ENCODE measurements around the gene PML.

The PML gene

GRCh38 chr15:73982222-73982962, 12.1 kb upstream of the PML start:
- H3K4me3 ChIP-seq (ENCODE audit: low read length): peak overlapping the region; percentile 6
- no peaks in the 10 kb centered on the region for H3K27me3 ChIP-seq (ENCODE audit: control insufficient read depth, insufficient read depth, low read length)
- H3K4me1 ChIP-seq (ENCODE audit: control insufficient read depth, insufficient read depth, low read length): peaks cover 32% of the 10 kb centered on the region
- H3K9ac ChIP-seq (ENCODE audit: low read length): no peak overlapping the region
- H3K27ac ChIP-seq (ENCODE audit: low read depth, low read length): peak overlapping the region; percentile 89
- H3K36me3 ChIP-seq (ENCODE audit: control insufficient read depth, insufficient read depth, low read length): no peaks in the 10 kb centered on the region

GRCh38 chr15:73983211-73983727, 11.2 kb upstream of the PML start:
- H3K27ac ChIP-seq (ENCODE audit: low read depth, low read length): peak overlapping the region; percentile 89
- no peak overlapping the region for H3K4me3 ChIP-seq (ENCODE audit: low read length)
- H3K27me3 ChIP-seq (ENCODE audit: control insufficient read depth, insufficient read depth, low read length): no peaks in the 10 kb centered on the region
- H3K4me1 ChIP-seq (ENCODE audit: control insufficient read depth, insufficient read depth, low read length): peaks cover 32% of the 10 kb centered on the region
- no peak overlapping the region for H3K9ac ChIP-seq (ENCODE audit: low read length)
- peaks cover 5% of the 10 kb centered on the region for H3K36me3 ChIP-seq (ENCODE audit: control insufficient read depth, insufficient read depth, low read length)

- no peak overlapping the region for H3K9ac ChIP-seq (ENCODE audit: low read length)
- H3K4me1 ChIP-seq (ENCODE audit: control insufficient read depth, insufficient read depth, low read length): peaks cover 32% of the 10 kb centered on the region
- peaks cover 10% of the 10 kb centered on the region for H3K36me3 ChIP-seq (ENCODE audit: control insufficient read depth, insufficient read depth, low read length)
- H3K27ac ChIP-seq (ENCODE audit: low read depth, low read length): peak overlapping the region; percentile 89
- no peaks in the 10 kb centered on the region for H3K27me3 ChIP-seq (ENCODE audit: control insufficient read depth, insufficient read depth, low read length)
- no peak overlapping the region for H3K4me3 ChIP-seq (ENCODE audit: low read length)
Observed at GRCh38 chr15:73983773-73984172, 10.7 kb upstream of the PML start.

GRCh38 chr15:73984208-73984979, 10.1 kb upstream of the PML start:
- peaks cover 11% of the 10 kb centered on the region for H3K36me3 ChIP-seq (ENCODE audit: control insufficient read depth, insufficient read depth, low read length)
- no peaks in the 10 kb centered on the region for H3K27me3 ChIP-seq (ENCODE audit: control insufficient read depth, insufficient read depth, low read length)
- H3K9ac ChIP-seq (ENCODE audit: low read length): no peak overlapping the region
- H3K27ac ChIP-seq (ENCODE audit: low read depth, low read length): peak overlapping the region; percentile 89
- no peak overlapping the region for H3K4me3 ChIP-seq (ENCODE audit: low read length)
- peaks cover 32% of the 10 kb centered on the region for H3K4me1 ChIP-seq (ENCODE audit: control insufficient read depth, insufficient read depth, low read length)

- Histone ChIP-seq H3K9ac (ENCODE audit: low read length) (no peak overlapping the region), H3K36me3 (ENCODE audit: control insufficient read depth, insufficient read depth, low read length) (peaks cover 11% of the 10 kb centered on the region), H3K27me3 (ENCODE audit: control insufficient read depth, insufficient read depth, low read length) (no peaks in the 10 kb centered on the region), H3K4me3 (ENCODE audit: low read length) (no peak overlapping the region), H3K4me1 (ENCODE audit: control insufficient read depth, insufficient read depth, low read length) (peaks cover 32% of the 10 kb centered on the region), H3K27ac (ENCODE audit: low read depth, low read length) (no peak overlapping the region)
Observed at GRCh38 chr15:73985101-73985873, 9.2 kb upstream of the PML start.

- no peaks in the 10 kb centered on the region for H3K27me3 ChIP-seq (ENCODE audit: control insufficient read depth, insufficient read depth, low read length)
- peaks cover 11% of the 10 kb centered on the region for H3K36me3 ChIP-seq (ENCODE audit: control insufficient read depth, insufficient read depth, low read length)
- no peak overlapping the region for H3K9ac ChIP-seq (ENCODE audit: low read length)
- peaks cover 36% of the 10 kb centered on the region for H3K4me1 ChIP-seq (ENCODE audit: control insufficient read depth, insufficient read depth, low read length)
- no peak overlapping the region for H3K27ac ChIP-seq (ENCODE audit: low read depth, low read length)
- no peak overlapping the region for H3K4me3 ChIP-seq (ENCODE audit: low read length)
Observed at GRCh38 chr15:73986055-73986775, 8.3 kb upstream of the PML start.

GRCh38 chr15:73986776-73987056, 7.8 kb upstream of the PML start:
- H3K4me3 ChIP-seq (ENCODE audit: low read length): no peak overlapping the region
- H3K27me3 ChIP-seq (ENCODE audit: control insufficient read depth, insufficient read depth, low read length): no peaks in the 10 kb centered on the region
- H3K4me1 ChIP-seq (ENCODE audit: control insufficient read depth, insufficient read depth, low read length): peaks cover 36% of the 10 kb centered on the region
- H3K27ac ChIP-seq (ENCODE audit: low read depth, low read length): no peak overlapping the region
- peaks cover 11% of the 10 kb centered on the region for H3K36me3 ChIP-seq (ENCODE audit: control insufficient read depth, insufficient read depth, low read length)
- no peak overlapping the region for H3K9ac ChIP-seq (ENCODE audit: low read length)

- Histone ChIP-seq H3K9ac (ENCODE audit: low read length) (no peak overlapping the region), H3K4me3 (ENCODE audit: low read length) (no peak overlapping the region), H3K27ac (ENCODE audit: low read depth, low read length) (no peak overlapping the region), H3K4me1 (ENCODE audit: control insufficient read depth, insufficient read depth, low read length) (peaks cover 31% of the 10 kb centered on the region), H3K36me3 (ENCODE audit: control insufficient read depth, insufficient read depth, low read length) (peaks cover 11% of the 10 kb centered on the region), H3K27me3 (ENCODE audit: control insufficient read depth, insufficient read depth, low read length) (no peaks in the 10 kb centered on the region)
Observed at GRCh38 chr15:73987250-73987649, 7.3 kb upstream of the PML start.

GRCh38 chr15:73987681-73988444, 6.7 kb upstream of the PML start:
- Histone ChIP-seq H3K27ac (ENCODE audit: low read depth, low read length) (no peak overlapping the region), H3K4me1 (ENCODE audit: control insufficient read depth, insufficient read depth, low read length) (peaks cover 28% of the 10 kb centered on the region), H3K4me3 (ENCODE audit: low read length) (no peak overlapping the region), H3K27me3 (ENCODE audit: control insufficient read depth, insufficient read depth, low read length) (no peaks in the 10 kb centered on the region), H3K36me3 (ENCODE audit: control insufficient read depth, insufficient read depth, low read length) (peaks cover 11% of the 10 kb centered on the region), H3K9ac (ENCODE audit: low read length) (no peak overlapping the region)

GRCh38 chr15:73988445-73988969, 6.0 kb upstream of the PML start:
- H3K4me1 ChIP-seq (ENCODE audit: control insufficient read depth, insufficient read depth, low read length): peaks cover 25% of the 10 kb centered on the region
- H3K9ac ChIP-seq (ENCODE audit: low read length): no peak overlapping the region
- no peaks in the 10 kb centered on the region for H3K27me3 ChIP-seq (ENCODE audit: control insufficient read depth, insufficient read depth, low read length)
- peaks cover 11% of the 10 kb centered on the region for H3K36me3 ChIP-seq (ENCODE audit: control insufficient read depth, insufficient read depth, low read length)
- no peak overlapping the region for H3K27ac ChIP-seq (ENCODE audit: low read depth, low read length)
- H3K4me3 ChIP-seq (ENCODE audit: low read length): no peak overlapping the region

GRCh38 chr15:73989001-73989798, 5.3 kb upstream of the PML start:
- Histone ChIP-seq H3K36me3 (ENCODE audit: control insufficient read depth, insufficient read depth, low read length) (peaks cover 11% of the 10 kb centered on the region), H3K4me1 (ENCODE audit: control insufficient read depth, insufficient read depth, low read length) (peaks cover 25% of the 10 kb centered on the region), H3K9ac (ENCODE audit: low read length) (no peak overlapping the region), H3K27ac (ENCODE audit: low read depth, low read length) (peak overlapping the region; percentile 86), H3K27me3 (ENCODE audit: control insufficient read depth, insufficient read depth, low read length) (no peaks in the 10 kb centered on the region), H3K4me3 (ENCODE audit: low read length) (no peak overlapping the region)

Data from rectal smooth muscle tissue (tissue), 1 donor.